ELF-1 (cell line): ENCODE measurements around the gene FLYWCH2.

Experiments used
- DNase-seq: peaks from one replicate; pipeline ENCODE4 v3.0.0-alpha.2; 2016; ENCODE audit warnings: low read depth, low spot score

Gene FLYWCH2

DNA sequence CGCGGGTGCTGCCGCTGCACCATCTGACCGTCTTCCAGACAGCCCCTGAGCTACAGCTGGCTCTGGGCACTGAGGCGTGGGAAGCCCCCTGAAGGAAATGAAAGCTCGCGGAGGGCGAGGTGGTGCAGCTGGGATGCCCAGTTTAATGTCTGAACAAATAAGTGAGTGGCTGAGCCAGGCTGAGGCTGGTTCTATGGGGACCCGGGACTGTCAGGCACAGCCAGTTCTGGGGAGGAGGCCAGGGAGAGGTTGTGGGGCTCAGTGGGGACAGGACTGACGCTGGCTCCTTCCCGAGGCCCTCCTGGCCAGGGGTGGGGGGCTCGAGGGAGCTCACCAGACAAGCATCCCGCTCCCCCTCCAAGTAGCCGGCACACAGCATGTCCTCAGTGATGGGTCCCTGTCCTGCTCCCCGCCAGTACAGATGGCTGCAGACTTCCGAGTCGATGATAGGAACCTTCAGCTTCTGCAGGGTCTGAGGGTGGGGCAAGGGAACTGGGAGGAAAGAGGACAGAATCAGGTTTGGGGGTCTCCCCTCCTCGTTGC lies 29.4 kb upstream of the FLYWCH2 start:
- no peak for DNase-seq

DNA sequence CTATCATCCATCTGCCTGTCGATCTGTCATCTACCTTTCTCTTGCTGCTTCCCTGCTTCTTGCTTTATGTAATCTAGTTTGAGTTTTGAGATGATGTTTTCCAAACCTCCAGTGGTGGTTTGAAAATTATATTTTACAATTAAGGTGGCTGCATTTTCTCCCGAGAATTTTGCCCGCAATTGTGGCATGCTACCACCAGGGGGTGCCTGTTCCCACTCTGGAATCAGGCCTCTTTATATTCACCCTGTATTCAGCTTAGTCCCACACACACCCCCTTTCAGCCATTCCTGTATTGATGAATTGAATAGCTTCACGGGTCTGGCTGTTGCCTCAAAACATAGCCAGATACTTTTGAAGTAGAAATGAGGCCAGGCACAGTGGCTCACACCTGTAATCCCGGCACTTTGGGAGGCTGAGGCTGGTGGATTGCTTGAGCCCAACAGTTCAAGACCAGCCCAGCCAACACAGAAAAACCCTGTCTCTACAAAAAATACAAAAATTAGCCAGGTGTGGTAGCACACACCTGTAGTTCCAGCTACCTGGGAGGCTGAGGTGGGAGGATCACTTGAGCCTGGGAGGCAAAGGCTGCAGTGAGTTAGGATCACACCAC lies 28.2 kb upstream of the FLYWCH2 start:
- peak; percentile 47 for DNase-seq

DNA sequence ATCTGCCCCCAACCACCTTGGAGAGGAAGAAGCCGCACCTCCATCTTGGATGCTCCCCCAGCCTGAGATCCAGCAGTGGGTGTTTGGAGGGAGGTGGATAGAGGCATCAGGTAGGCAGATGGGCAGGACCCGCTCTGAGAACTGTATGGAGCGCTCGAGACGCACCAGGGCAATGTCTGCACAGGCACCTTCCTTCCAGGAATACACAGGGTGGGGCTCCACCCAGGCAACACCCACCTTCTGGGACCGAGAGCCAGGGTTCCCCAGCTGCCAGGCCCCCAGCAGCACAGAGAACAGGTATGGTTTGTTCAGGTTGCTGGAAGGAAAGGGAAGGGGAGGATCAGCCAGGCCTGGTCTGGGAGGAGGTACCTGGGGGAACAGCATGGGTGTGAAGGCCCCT lies 27.5 kb upstream of the FLYWCH2 start:
- no peak for DNase-seq

DNA sequence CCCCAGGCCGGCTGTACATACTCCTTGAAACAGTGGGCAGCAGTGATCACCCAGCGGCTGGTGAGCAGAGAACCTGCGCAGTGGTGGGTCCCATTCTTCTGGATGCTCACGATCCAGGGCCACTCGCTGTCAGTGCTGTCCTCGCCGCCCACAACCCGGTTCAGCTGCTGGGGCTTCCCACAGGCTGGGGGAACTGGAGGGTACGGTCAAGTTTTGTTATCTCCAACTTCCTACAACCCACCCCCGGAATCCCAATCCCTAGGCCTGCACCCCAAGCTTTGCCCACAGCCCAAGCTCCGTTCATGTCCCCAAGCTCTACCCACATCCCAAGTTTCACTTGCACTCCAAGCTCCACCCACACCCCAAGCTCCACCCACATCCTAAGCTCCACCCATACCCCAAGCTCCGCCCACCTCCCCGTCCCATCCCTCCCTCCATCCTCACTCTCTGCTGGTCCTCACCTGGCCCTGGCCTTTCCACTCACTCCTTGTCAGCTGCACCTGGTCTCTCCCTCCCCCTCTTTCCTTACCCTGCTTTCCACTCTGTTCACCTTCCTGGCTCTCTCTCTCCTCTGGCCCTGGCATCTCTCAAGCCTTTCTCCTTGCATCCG lies 26.8 kb upstream of the FLYWCH2 start:
- DNase-seq = peak; percentile 36

DNA sequence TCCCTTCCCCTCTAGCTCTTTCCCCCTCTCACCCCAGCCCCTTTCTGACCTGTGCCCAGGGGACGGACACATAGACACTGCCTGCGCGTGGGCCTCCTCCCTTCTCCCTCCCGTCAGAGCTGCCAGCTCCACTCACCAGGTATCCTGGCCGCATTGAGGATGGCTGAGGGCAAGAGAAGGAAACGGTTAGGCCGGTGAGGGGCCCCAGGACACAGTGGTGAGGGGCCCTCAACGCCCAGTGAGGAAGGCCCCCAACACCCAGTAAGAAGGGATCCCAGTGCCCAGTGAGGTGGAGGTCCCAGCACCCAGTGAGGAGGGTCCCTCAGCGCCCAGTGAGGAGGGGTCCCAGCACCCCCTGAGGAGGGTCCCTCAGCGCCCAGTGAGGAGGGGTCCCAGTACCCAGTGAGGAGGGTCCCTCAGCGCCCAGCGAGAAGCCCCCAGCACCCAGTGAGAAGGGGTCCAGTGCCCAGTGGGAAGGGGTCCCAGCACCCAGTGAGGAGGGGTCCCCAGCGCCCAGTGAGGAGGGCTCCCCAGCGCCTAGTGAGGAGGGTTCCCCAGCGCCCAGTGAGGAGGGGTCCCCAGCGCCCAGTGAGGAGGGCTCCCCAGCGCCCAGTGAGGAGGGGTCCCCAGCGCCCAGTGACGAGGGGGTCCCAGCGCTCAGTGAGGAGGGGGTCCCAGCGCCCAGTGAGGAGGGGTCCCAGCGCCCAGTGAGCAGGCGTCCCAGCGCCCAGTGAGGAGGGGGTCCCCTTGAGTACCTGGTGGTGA lies 26.1 kb upstream of the FLYWCH2 start:
- no peak for DNase-seq

DNA sequence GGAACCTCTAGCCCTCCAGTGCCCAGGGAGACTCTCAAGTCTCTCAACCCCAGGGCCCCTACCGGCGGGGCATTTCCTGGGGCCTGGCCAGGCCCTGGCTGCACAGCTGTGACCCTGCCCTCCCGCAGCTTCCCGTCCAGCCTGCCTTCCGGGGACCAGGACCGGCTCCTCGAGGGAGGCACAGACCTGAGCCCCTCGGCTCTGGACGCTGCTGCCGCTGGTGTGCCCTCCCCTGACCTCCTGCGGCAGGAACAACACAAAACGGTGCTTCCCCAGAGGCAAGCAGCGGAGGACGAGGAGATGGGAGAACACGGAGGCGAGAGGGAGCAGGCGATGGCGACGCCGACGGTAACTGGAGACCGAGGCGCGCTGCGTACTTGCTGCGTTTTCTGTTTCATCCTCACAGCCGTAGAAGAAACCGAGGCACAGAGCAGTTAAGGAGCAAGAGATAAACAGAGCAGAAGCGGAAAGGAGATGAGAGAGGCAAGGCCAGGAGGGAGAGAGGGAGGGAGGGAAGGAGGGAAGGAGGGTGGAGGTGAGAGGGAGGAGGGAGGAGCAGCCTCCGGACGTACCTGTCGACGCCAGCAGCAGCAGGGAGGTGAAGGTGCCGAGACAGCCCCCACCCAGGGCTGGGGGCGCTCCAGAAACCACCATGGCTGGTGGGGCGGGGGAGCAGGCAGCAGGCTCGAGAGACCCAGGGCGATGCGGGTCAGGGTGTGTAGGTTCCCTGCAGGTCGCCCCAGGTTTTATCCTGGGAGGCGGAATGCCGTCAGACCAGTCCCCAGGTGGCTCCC lies 25.4 kb upstream of the FLYWCH2 start, which contains the start of gene PRSS22:
Gene PRSS22 (minus strand): TSS at position 720 of the 794 bp plus-strand sequence. CDS start 66 bp downstream, at position 654.
- DNase-seq = peak; percentile 61

DNA sequence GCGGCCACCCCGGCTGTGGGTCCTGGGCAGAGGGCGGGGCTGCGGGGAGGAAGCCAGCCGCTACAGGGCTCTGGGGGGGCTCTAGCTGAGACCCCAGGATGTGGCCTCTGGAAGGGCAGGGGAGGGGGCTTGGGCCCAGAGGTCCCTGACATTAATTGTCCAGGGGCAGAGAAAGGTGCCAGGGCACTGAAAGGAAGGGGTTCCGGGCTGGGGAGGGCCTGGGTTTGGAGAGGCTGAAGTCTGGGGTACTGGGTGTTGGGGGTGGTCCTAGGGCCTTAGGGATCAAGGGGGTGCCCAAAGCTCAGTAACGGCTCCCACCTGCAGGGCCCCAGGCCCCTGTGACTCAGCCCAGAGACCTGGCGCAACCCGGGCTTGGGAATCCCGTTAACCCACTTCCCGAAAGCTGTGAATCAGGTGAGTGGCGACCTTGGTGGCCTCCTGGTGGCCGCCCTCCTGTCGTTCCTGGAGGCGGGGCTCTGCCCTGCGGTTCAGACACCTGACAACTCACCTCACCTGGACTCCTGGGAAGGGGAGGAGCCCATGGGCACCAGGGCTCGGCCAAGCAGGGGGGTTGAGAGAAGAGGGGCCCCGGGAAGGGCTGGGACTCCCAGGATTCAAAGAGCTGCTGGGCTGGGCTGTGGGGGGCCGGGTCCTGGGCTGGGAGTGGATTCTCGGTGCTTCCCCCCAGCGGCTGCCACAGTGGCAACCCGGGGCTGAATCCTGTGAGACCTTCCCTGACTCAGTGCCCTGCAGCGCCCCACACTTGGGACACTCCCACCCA lies 24.6 kb upstream of the FLYWCH2 start:
- peak; percentile 71 for DNase-seq

DNA sequence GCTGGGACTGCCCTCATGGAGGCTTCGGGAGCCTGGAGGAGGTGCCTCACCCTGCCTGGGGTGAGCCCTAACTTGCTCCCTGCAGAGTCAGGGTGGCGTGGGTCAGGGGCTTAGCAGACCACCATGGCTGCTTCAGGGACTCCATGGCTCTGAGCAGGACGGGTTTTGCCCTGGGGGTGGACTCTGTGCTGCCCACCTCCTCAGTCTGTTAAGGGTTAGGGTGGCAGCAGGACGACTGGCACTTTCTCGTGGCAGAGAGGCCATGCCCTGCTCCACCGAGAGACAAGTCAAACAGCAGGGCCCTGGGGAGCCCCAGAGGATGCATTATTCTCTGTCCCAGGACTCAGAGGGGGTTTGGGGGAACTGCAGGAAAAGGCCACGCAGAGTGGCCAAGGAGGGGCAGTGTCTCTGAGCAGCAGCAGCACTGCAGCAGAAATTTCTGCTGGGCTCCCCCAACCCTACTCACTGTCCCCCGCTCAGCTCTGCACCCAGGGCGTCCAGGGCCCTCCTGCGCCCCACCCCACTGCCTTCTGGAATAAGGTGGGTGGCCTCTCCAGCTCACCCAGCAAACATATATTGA lies 23.2 kb upstream of the FLYWCH2 start:
- DNase-seq = no peak

DNA sequence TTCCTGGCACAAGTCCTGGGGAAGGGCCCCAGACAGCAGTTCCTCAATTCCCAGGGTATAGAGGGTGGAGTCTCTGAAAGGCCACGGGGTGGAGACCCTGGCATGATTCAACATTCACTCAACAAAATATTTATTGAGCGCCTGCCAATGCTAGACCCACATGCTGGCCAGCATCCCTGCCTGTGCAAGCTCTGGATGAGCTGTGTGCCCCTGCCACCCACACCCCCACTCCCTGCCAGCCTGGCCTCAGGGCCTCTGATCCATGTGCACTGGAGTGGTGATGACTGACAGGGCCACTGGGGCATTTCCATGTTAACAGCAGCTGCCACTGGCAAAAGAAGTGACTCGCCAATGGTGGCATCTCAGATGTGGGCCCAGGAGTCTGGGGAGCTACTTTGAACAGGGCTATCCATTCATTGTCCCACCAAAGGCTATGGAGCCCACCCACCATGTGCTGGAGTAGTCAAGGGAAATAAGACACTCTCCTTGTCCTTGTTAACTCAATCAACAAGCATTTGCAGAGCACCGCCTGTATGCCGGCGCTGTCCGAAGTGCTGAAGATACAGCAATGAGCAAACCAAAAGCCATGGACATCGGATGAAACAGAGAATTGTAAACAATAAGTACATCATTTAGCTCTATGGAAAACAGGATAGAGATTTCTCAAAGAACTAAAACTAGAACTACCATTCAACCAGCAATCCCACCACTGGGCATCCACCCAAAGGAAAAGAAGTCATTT lies 22.0 kb upstream of the FLYWCH2 start:
- DNase-seq = peak; percentile 21

DNA sequence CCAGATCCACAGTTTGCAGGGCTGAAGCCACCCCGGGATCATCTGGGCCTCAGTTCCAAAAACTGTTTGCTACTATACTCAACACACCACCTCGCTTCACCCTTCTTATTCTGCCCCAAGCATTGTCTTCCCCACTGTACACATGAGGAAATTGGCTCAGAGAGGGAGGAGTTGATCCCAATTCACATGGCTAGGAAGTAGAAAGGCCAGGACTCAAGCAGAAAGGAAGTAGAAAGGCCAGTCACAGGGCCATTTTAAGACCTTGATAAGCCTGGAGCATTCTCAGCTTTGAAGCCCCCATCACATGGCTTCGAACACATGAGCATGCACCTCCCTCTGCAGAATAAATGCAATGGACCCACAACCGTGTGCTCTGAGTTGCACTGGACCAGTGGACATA lies 17.4 kb upstream of the FLYWCH2 start:
- DNase-seq = no peak

DNA sequence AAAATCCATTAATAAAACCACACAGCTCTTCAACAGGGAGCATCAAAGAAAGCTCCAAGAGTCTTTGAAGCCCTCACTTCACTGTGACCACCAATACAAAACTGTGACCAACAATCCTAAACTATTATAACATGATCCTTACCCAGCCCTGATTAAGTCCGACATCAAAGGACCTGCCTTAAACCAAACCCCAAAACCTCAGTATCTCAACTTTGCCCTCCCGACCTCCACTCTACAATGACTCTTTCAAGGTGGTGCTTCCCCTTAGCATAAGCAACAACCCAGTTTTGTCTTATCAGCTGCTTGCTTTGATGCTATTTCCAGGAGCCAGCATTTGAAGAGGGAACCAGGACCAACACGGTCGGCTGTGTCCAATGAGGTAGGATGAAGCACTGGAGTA lies 16.6 kb upstream of the FLYWCH2 start:
- DNase-seq = no peak

DNA sequence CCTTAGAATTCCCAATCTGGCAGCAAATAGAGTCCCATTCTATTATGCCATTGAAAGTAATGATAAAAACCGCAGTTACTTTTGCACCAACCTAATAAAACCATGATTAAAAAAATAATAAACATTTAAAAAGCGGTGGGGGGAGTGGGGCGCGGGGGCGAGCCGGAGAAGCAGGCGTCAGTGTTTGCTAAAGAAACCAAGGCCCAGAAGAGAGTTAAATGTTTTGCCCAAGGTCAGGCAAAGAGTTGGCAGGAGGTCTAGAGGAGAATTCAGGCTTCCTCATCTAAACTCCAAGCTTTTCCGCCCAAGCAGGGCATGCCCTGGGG lies 15.4 kb upstream of the FLYWCH2 start:
- no peak for DNase-seq

DNA sequence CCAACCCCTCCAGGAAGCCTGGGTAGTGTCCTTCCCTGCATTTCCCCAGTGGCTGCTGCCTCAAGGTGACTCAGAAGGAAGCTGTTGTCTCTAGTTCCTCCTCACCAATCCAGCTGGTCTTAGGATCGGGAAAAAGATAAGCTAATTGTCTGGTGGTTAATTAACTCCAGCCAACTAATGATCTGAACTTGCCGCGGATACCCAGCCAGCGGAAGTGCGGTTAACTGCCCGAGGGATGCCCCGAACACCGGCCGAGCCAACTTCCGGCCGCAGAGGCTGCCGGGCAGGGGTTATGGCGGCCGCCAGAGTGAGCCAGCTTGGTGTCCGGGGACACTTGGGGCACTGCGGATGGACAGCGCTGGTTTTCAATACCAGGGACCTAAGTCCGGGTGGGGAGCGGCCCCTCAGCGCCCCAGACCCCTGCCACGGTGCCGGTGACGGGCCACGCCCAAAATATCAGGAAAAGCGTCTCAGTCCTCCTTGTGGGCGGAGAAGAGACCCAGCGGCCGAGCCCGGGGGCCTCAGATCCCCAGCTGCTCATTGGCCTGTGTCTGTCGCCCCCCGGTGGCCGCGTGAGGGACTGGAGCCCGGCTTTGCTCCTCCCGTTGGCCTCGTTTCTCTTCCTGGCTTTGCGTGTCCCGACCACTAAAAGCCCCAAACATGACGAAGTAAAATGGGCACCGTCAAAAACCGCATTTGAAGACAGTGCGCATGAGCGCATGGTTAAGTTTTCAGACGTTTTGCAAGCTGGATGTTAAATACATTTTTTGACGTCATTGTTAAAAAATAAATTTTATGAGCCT lies 14.8 kb upstream of the FLYWCH2 start:
- DNase-seq = peak; percentile 98

DNA sequence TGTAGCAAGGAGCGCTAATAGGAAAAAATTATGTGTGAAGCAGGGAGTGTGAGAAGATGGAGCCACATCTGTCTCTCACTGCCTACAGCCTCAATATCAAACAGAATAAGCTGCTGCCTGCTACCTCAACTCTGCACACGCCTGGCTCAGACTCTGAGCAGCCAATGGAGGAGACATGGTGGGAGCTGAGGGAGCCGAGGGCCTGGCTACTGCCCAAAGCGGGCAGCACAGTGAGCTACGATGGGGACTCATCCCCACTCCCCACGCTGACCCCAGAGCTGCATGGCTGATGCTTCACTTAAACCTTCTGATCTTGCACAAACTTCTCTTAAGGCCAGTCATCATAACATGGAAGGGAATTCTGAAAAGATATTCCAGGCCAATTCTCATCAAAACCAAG lies 11.1 kb upstream of the FLYWCH2 start:
- DNase-seq = no peak

DNA sequence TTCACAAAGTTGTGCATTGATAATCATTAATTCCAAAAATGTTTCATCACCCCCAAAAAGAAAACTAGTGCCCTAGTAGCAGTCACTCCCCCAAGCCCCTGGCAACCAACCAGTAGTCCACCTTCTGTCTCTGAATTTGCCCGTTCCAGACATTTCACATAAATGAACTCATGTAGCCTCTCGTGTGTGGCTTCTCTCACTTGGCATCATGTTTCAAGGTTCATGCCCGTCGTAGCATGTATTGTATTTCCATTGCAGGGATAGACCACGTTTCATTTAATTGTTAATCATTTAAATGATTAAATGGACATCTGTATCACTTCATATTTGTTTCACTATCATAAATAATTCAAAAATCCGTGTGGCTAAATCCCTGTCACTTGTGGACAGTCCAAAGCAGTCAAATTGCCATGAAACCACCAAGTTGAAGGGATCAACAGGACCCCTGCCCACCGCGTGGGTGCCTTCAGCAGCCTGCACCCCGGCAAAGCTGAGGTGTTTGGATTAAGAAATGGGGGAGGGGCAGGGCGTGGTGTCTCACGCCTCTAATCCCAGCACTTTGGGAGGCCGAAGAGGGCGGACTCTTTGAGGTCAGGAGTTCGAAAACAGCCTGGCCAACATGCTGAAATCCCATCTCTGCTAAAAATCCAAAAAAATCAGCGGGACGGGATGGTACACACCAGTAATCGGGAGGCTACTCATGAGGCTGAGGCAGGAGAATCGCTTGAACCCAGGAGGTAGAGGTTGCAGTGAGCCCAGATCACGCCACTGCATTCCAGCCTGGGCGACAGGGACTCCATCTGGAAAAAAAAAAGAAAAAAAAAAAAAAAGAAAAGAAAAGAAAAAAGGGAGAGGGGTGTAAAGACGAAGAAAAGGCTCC lies 8.7 kb upstream of the FLYWCH2 start:
- DNase-seq = no peak

DNA sequence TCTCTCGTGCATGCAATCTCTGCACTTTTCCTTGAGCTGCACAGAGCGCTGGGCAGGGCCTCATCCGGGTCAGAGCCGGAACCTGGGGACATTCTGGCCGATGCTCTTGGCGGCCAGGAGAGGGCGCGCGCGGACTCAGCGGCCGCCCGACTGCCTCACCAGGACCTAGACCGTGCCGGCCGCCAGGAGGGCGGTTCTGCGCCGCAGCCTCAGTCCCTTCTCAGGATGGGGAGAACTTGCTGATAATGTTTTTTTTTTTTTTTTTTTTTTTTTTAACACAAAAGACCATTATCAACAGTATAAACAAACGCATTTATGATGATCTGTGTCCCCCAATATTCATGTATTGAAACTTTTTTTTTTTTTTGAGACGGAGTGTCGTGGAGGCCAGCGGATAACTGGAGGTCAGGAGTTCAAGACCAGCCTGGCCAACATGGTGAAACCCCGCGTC lies 8.1 kb upstream of the FLYWCH2 start:
- peak; percentile 96 for DNase-seq

DNA sequence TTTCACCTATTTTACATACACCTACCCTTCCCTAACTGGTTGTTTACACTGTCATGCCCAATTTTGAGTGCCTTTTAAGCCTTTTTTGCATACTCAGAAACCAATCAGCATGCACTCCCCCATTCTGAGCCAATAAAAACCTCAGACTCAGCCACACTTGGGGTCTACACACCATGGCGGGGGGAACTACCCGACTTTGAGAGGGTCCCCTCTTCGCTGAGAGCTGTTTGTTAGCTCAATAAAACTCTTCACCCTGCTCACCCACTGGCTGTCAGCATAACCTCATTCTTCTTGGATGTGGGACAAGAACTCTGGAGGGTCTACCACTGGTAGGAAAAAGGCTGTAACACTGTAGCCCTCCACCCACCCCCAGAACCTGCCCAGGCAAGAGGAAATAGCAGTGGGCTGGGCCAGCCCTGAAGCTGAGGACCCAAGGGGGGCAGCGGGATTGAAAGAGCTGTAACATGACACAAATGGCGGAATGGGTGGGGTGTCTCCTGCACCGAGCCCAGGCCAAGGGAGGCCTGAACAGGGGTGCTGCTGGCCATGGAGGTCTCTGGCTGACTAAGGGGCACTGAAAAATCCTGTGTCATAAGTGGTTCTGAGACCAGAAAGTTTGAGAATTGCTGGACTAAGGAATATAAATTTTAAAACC lies 3.0 kb upstream of the FLYWCH2 start:
- no peak for DNase-seq
